Nephron progenitor cell (in vitro differentiated cells): ENCODE results near the gene CMSS1.

Source experiments
- DNase-seq: peaks from one replicate; pipeline ENCODE4 v3.0.0; 2021
- H3K27ac Mint-ChIP-seq: 2 replicates; pipeline ENCODE4 v1.8.0; 2021; ENCODE audit warnings: mild to moderate bottlenecking, moderate library complexity, mixed read lengths
- H3K27me3 Mint-ChIP-seq: 2 replicates; pipeline ENCODE4 v1.8.0; 2021; ENCODE audit warnings: mild to moderate bottlenecking, low read depth, mixed read lengths; ENCODE audit not compliant: poor library complexity
- H3K36me3 Mint-ChIP-seq: 2 replicates; pipeline ENCODE4 v1.8.0; 2021; ENCODE audit warnings: low read depth, mixed read lengths
- H3K4me1 Mint-ChIP-seq: 2 replicates; pipeline ENCODE4 v1.8.0; 2021; ENCODE audit warnings: mixed read lengths
- H3K4me3 Mint-ChIP-seq: 2 replicates; pipeline ENCODE4 v1.8.0; 2021; ENCODE audit warnings: mild to moderate bottlenecking, moderate library complexity, mixed read lengths
- H3K9me3 Mint-ChIP-seq: 2 replicates; pipeline ENCODE4 v1.8.0; 2021; ENCODE audit warnings: mild to moderate bottlenecking, moderate library complexity, mixed read lengths
- TF ChIP-seq, protein P1 (sequence below): fragments of 200-600 bp; sonication (generic); IDR thresholded peaks from 2 replicates; pipeline ENCODE4 v1.5.0; 2021; ENCODE audit warnings: antibody characterized with exemption

The CMSS1 gene

DNA sequence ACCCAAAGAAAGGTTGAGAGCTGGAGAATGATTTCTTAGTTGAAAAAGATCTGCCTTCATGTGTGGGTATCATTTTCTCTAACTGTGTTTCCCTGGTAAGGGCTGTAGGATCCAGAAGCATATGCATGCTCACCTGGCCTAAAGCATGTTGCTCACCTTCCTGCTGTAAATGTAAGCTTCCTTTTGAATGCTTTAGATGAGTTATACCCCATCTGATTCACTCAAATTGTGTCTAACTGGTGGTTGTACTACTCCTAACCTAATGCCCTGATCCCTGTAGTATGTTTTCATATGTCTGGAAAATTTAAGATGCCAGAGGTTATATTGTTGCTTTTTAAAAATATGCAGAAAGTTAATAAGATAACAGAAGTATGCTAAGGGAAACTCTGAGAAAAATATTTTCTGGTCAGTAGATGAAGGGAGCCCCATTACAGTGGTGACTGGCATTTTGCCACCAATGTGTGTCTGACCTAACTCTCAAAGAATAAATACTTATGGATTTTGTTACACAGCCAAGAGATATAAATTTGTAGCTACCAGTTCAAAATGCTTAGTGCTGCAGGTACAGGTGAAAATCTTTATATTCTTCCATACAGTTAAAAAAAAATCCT lies 289.0 kb downstream of the CMSS1 start:
- DNase-seq = no peak
- TF ChIP-seq, protein P1, sequence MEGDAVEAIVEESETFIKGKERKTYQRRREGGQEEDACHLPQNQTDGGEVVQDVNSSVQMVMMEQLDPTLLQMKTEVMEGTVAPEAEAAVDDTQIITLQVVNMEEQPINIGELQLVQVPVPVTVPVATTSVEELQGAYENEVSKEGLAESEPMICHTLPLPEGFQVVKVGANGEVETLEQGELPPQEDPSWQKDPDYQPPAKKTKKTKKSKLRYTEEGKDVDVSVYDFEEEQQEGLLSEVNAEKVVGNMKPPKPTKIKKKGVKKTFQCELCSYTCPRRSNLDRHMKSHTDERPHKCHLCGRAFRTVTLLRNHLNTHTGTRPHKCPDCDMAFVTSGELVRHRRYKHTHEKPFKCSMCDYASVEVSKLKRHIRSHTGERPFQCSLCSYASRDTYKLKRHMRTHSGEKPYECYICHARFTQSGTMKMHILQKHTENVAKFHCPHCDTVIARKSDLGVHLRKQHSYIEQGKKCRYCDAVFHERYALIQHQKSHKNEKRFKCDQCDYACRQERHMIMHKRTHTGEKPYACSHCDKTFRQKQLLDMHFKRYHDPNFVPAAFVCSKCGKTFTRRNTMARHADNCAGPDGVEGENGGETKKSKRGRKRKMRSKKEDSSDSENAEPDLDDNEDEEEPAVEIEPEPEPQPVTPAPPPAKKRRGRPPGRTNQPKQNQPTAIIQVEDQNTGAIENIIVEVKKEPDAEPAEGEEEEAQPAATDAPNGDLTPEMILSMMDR = no peak
- H3K4me1 Mint-ChIP-seq = peaks cover 51% of the 10 kb centered on the region
- no peak overlapping the region for H3K4me3 Mint-ChIP-seq
- H3K36me3 Mint-ChIP-seq = no peaks in the 10 kb centered on the region
- no peaks in the 10 kb centered on the region for H3K9me3 Mint-ChIP-seq
- no peaks in the 10 kb centered on the region for H3K27me3 Mint-ChIP-seq
- no peak overlapping the region for H3K27ac Mint-ChIP-seq

DNA sequence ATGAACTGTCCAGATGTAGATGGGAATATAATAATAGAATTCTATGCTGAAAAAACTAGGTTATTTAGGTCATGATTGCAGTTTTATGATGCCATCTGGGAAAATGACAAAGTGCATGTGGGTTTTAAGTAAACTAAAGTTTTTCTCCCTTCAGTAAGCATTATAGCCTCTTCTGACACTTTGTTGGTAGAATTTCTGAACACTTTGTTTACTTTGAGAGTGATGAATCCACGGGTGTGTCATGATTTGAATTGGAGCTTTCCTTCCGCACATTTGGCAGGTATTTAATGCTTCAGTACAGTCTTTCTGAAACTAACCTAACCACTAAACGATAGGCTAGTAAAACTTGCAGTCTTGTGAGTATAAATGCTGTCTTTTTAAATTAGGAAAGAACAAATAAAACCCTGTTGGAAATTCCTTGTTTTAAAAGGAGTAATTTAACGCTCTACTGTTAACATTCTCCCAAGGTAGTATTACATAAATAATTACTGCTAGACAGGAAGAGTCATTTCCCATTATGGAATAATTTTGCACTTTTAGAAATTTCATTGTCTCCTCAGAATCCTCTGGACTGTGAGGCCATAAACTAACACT lies 289.7 kb downstream of the CMSS1 start:
- Mint-ChIP-seq H3K4me1 (peaks cover 51% of the 10 kb centered on the region), H3K9me3 (no peaks in the 10 kb centered on the region), H3K27ac (no peak overlapping the region), H3K4me3 (no peak overlapping the region), H3K36me3 (no peaks in the 10 kb centered on the region), H3K27me3 (no peaks in the 10 kb centered on the region)
- DNase-seq = no peak
- TF ChIP-seq, protein P1 = no peak

DNA sequence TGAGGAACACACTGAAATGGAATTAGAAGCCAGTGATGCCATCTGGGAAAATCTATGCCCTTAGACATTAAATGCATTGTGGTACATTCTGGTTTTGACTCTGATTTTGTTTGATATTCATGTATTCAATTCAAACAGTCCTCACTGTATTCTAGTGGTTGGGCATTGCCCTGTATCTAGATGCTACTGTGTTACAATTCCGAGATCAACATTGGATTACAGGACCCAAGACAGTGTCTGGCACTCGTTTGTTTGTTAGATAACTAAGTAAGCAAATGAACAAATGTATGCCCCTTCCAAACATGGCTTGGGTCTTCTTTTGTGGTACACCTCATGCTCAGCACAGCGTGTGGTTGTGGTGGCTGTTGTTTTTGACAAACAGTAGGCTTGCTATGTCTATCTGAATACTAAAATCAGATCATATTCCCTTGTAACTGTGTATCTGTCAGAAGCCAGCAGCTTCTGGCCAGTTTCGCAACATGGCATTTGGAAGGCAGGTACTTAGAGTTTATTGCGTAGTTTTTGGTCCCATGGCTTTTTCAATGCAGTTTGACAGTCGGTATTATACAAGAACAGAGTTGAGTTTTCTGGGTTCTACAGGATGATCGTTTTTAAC lies 290.9 kb downstream of the CMSS1 start:
- Mint-ChIP-seq H3K4me1 (peaks cover 41% of the 10 kb centered on the region), H3K4me3 (no peak overlapping the region), H3K9me3 (no peaks in the 10 kb centered on the region), H3K27me3 (no peaks in the 10 kb centered on the region), H3K36me3 (no peaks in the 10 kb centered on the region), H3K27ac (no peak overlapping the region)
- DNase-seq = no peak
- TF ChIP-seq, protein P1 = no peak

DNA sequence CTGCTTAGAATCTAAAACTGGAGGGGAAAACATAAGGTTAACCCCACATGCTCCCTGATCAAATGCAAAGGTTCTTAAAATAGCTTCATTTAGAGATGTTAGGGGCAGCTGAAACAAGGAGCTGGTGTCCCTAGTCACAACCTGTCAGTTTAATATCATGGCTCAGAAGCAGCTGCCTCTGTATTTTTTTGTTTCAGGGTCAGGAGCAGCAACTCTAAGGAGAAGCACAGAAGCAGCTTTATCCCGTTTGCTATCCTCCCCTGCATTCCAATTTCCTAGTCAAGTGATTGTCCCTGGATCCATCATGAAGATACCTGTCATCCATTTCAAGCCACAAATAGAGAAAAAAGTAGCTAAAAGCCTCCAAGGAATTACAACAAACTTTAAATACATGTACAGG lies 292.5 kb downstream of the CMSS1 start:
- H3K4me1 Mint-ChIP-seq = peaks cover 28% of the 10 kb centered on the region
- no peak for DNase-seq
- TF ChIP-seq, protein P1 = no peak
- no peaks in the 10 kb centered on the region for H3K36me3 Mint-ChIP-seq
- H3K27me3 Mint-ChIP-seq = no peaks in the 10 kb centered on the region
- H3K4me3 Mint-ChIP-seq = no peak overlapping the region
- no peaks in the 10 kb centered on the region for H3K9me3 Mint-ChIP-seq
- no peak overlapping the region for H3K27ac Mint-ChIP-seq

DNA sequence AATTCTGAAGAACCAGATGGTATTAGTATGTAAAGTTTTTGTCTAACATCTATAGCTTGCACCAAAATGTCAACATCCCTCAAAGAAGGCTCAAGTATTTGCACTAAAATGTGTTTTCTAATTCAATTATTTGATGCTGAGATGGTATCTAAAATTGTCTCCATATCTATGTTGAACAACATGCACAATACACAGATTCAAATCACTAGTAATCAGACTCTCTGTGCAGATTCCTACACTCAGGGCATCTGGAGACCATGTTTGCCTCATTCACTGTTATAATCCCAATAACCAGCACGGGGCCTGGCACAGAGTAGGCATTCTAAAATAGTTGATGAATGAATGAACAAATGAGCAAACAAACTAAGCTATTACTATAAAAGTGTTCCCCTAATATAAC lies 294.1 kb downstream of the CMSS1 start:
- Mint-ChIP-seq H3K27me3 (no peaks in the 10 kb centered on the region), H3K27ac (no peak overlapping the region), H3K9me3 (peaks cover 7% of the 10 kb centered on the region), H3K36me3 (peaks cover 12% of the 10 kb centered on the region), H3K4me1 (peaks cover 13% of the 10 kb centered on the region), H3K4me3 (no peak overlapping the region)
- TF ChIP-seq, protein P1 = no peak
- no peak for DNase-seq
